GM12878 (cell line): ENCODE measurements around the gene EIF5A. TPM values are rescaled to one million over a fixed set of nuclear protein-coding genes. Genes with fewer than 3 reads are reported as not detected.

Experiments used
- ATAC-seq: fragments of 200-7000 bp; cut with Tn5 transposase; 3 replicates; pipeline ENCODE4 v1.9.1; 2020; ENCODE audit warnings: mild to moderate bottlenecking, moderate library complexity
- BruUV-seq: library from RNA; stranded (reverse); fragments of 400-500 nt; replicated peaks from 2 replicates; lab custom pipeline; 2021; lab: Mats Ljungman, UMichigan
- CTCF ChIA-PET: fragments of 300-600 bp; sonication (Branson Sonifier 250); formaldehyde crosslinking; extraction: SDS; loops from one replicate; lab custom pipeline; 2021; ENCODE audit warnings: inconsistent platforms; lab: Yijun Ruan, JAX
- POLR2A ChIA-PET: fragments of 350-600 bp; formaldehyde crosslinking; extraction: SDS; loops from one replicate; lab custom pipeline; 2021; ENCODE audit warnings: inconsistent platforms; lab: Charles Lee
- RAD21 ChIA-PET: fragments of 300-600 bp; sonication (Branson Sonifier 250); formaldehyde crosslinking; loops from one replicate; lab custom pipeline; 2023; ENCODE audit warnings: antibody characterized with exemption; ENCODE audit not compliant: unreplicated experiment; lab: Charles Lee
- SMC1A ChIA-PET: fragments of 300-600 bp; sonication (Branson Sonifier 250); formaldehyde crosslinking; loops from one replicate; lab custom pipeline; 2023; ENCODE audit not compliant: unreplicated experiment, uncharacterized antibody; lab: Charles Lee
- DNase-seq: peaks from one replicate; pipeline ENCODE4 v3.0.0-alpha.2; 2011; ENCODE audit warnings: low read depth, low spot score
- FAIRE-seq: peaks from 3 replicates; lab custom pipeline; 2011; peaks lifted over from hg19 to GRCh38; lab: Jason Lieb, UNC
- H2AFZ ChIP-seq: 2 replicates; pipeline ENCODE4 v1.6.0; 2011; ENCODE audit warnings: low read depth, low read length, control low read depth; ENCODE audit not compliant: control insufficient read depth
- H3K27ac ChIP-seq: 2 replicates; pipeline ENCODE4 v1.5.1; 2011; ENCODE audit warnings: control low read depth; ENCODE audit not compliant: control insufficient read depth, insufficient read depth
- H3K27me3 ChIP-seq, 2 experiments: replicated peaks in 1 of 2; 2 replicates each; pipeline versions ENCODE4 v1.6.0 to v1.6.1; 2011; ENCODE audit warnings: low read length in 1 of 2; ENCODE audit not compliant: control insufficient read depth in 2 of 2, insufficient read depth in 2 of 2
- H3K36me3 ChIP-seq, 2 experiments: 2 replicates each; pipeline ENCODE4 v1.5.1; 2011; ENCODE audit warnings: low read length in 1 of 2; ENCODE audit not compliant: control insufficient read depth in 2 of 2, insufficient read depth in 2 of 2
- H3K4me1 ChIP-seq: 2 replicates; pipeline ENCODE4 v1.6.1; 2011; ENCODE audit warnings: mild to moderate bottlenecking, low read length, moderate library complexity, mixed read lengths; ENCODE audit not compliant: control insufficient read depth, insufficient read depth
- H3K4me2 ChIP-seq: 2 replicates; pipeline ENCODE4 v1.6.0; 2011; ENCODE audit warnings: control low read depth; ENCODE audit not compliant: control insufficient read depth, insufficient read depth
- H3K4me3 ChIP-seq: fragments of 200-600 bp; sonication (generic); 2 replicates; pipeline ENCODE4 v1.5.1; 2016
- H3K79me2 ChIP-seq: 2 replicates; pipeline ENCODE4 v1.6.0; 2011; ENCODE audit warnings: low read length; ENCODE audit not compliant: control insufficient read depth, insufficient read depth
- H3K9ac ChIP-seq: 2 replicates; pipeline ENCODE4 v1.8.0; 2011; ENCODE audit warnings: low read length, control low read depth, mixed read lengths; ENCODE audit not compliant: control insufficient read depth, insufficient read depth
- H3K9me3 ChIP-seq: replicated peaks from 3 replicates; pipeline ENCODE4 v1.5.1; 2011; ENCODE audit warnings: mild to moderate bottlenecking, low read length; ENCODE audit not compliant: control insufficient read depth, insufficient read depth
- H4K20me1 ChIP-seq: 2 replicates; pipeline ENCODE4 v1.6.0; 2011; ENCODE audit not compliant: control insufficient read depth, insufficient read depth
- KAT2A ChIP-seq: conservative IDR thresholded peaks from 2 replicates; pipeline ENCODE4 v1.6.1; 2011; ENCODE audit warnings: low read depth, low read length; ENCODE audit not compliant: control insufficient read depth
- MYC ChIP-seq: IDR thresholded peaks from 2 replicates; pipeline ENCODE4 v1.6.1; 2011; ENCODE audit warnings: mild to moderate bottlenecking, low read length, moderate library complexity, inconsistent platforms; ENCODE audit not compliant: insufficient read depth, insufficient replicate concordance, insufficient read length, severe bottlenecking
- RCOR1 ChIP-seq: conservative IDR thresholded peaks from 2 replicates; pipeline ENCODE4 v1.6.1; 2012; ENCODE audit warnings: low read depth, low read length, improper control_type of control experiment
- ZSCAN29 ChIP-seq: fragments of 450-650 bp; IDR thresholded peaks from 2 replicates; pipeline ENCODE4 v1.6.1; 2017; ENCODE audit warnings: mild to moderate bottlenecking, moderate library complexity
- WGBS: methylation state at CpG from one replicate; pipeline ENCODE4 v1.1.6; 2016; ENCODE audit warnings: low lambda C conversion rate; ENCODE audit not compliant: insufficient replicate concordance, insufficient coverage; ENCODE audit errors: missing lambda C conversion rate; 5-methylcytosine and 5-hydroxymethylcytosine counted together
- in situ Hi-C: fragments of 300-500 bp; cut with MboI; formaldehyde crosslinking; loops from 9 replicates; pipeline ENCODE4 v1.14.3; 2018; ENCODE audit warnings: mixed read lengths
- intact Hi-C: fragments of 100-400 bp; cut with micrococcal nuclease; formaldehyde crosslinking; loops from one replicate; pipeline ENCODE4 v1.14.2; 2022; ENCODE audit not compliant: unreplicated experiment
- polyA plus RNA-seq, 11 experiments: library from polyadenylated mRNA; depleted of rRNA in 4 of 11; unstranded in 6 of 11; stranded (reverse) in 5 of 11; fragments of >200 nt; fragmentation: Nextera tagmentation in 4 of 11; fragmentation: Illumina TruSeq in 1 of 11; extraction: Ambion mirVana in 4 of 11; extraction: Trizol in 1 of 11; gene quantifications; 1 replicate in 1 of 11; 2 replicates in 10 of 11; pipeline versions ENCODE4 v1.2.1 to v1.2.3, GENCODE V29; 2011 to 2016; ENCODE audit warnings: inconsistent platforms in 2 of 11, missing spikeins in 2 of 11, low read depth in 1 of 11
- total RNA-seq, 4 experiments: library from RNA; depleted of rRNA in 3 of 4; stranded (reverse); fragments of >200 nt in 3 of 4; fragmentation: Illumina TruSeq in 1 of 4; extraction: Trizol in 1 of 4; gene quantifications; 2 replicates each; pipeline versions ENCODE4 v1.2.1 to v1.2.3, GENCODE V29; 2013 to 2021
- TF ChIP-seq, protein P1 (sequence below): IDR thresholded peaks from 2 replicates; pipeline ENCODE4 v1.6.1; 2011; ENCODE audit warnings: low read depth, mild to moderate bottlenecking, low read length, moderate library complexity, borderline replicate concordance; ENCODE audit errors: extremely low read depth
- TF ChIP-seq, protein P2 (sequence below), 3 experiments: IDR thresholded peaks in 2 of 3; conservative IDR thresholded peaks in 1 of 3; 2 replicates each; pipeline ENCODE4 v1.5.1; 2011; ENCODE audit warnings: low read depth in 3 of 3, low read length in 3 of 3, mild to moderate bottlenecking in 3 of 3, control low read depth in 2 of 3, moderate library complexity in 2 of 3, inconsistent platforms in 1 of 3, mixed read lengths in 1 of 3; ENCODE audit not compliant: control insufficient read depth in 2 of 3, insufficient read depth in 1 of 3; ENCODE audit errors: extremely low read depth in 1 of 3

The EIF5A gene
- total and polyA plus RNA-seq, 10 of the 15 experiments (the other 5 are each of a cell fraction or from before 2014, with no cell fraction given), result 26.5 to 1,792 (median 944) TPM

DNA sequence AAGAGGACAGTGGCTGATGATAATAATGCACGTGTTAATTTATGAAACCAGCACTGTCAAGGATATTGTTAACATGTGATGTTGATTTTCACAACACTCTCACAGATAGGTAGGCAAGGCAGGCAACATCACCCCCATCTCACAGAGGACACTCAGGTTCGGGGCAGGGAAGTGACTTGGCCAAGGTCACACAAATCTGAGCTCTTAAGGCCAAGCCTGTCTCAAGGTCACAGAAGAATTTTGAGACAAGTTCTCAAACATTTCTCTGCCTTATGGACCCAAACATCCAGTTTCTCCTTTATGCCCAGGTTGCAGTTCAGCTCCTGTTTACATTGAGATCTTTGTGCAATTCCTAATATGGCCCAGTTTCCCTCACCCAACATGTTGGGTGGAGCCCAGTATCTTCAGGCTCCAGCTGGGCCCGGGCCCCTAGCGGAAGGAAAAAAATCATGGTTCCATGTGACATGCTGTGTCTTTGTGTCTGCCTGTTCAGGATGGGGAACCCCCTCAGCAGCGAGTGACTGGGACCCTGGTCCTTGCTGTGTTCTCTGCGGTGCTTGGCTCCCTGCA, 24.6 kb upstream of the EIF5A start:
- H3K4me2 ChIP-seq, result no peak overlapping the region
- CTCF ChIA-PET, result interaction anchor here (0.6 to 10.3 kb wide), 10 partner anchors 15 to 237 kb away, joined by 3 to 102 read pairs (median 4); partner anchors contain the start of gene ACAP1
- SMC1A ChIA-PET, result interaction anchor here (1.5 to 1.7 kb wide), 2 partner anchors 13 to 62 kb away, joined by 4 to 10 read pairs; no protein-coding TSS in a partner anchor

More for the DNA sequence above, 24.6 kb upstream of the EIF5A start:
- Histone ChIP-seq H4K20me1 (no peaks in the 10 kb centered on the region; the same call in none of the 2 replicates), H3K9me3 (no peaks in the 10 kb centered on the region), H3K27me3 (no peaks in the 10 kb centered on the region; a peak in 2 of 4 replicates), H3K27ac (no peak overlapping the region), H3K4me1 (peaks cover 8% of the 10 kb centered on the region), H3K9ac (no peak overlapping the region), H3K4me3 (no peak overlapping the region), H2AFZ (no peak overlapping the region), H3K79me2 (no peaks in the 10 kb centered on the region), H3K36me3 (no peaks in the 10 kb centered on the region)
- in situ Hi-C loops (no loop called here), intact Hi-C loops (no loop called here)
- ATAC-seq, result no peak
- TF ChIP-seq, protein P1, sequence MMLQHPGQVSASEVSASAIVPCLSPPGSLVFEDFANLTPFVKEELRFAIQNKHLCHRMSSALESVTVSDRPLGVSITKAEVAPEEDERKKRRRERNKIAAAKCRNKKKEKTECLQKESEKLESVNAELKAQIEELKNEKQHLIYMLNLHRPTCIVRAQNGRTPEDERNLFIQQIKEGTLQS, result no peak
- TF ChIP-seq RCOR1 (no peak), KAT2A (no peak), MYC (no peak), ZSCAN29 (no peak)
- TF ChIP-seq, protein P2, sequence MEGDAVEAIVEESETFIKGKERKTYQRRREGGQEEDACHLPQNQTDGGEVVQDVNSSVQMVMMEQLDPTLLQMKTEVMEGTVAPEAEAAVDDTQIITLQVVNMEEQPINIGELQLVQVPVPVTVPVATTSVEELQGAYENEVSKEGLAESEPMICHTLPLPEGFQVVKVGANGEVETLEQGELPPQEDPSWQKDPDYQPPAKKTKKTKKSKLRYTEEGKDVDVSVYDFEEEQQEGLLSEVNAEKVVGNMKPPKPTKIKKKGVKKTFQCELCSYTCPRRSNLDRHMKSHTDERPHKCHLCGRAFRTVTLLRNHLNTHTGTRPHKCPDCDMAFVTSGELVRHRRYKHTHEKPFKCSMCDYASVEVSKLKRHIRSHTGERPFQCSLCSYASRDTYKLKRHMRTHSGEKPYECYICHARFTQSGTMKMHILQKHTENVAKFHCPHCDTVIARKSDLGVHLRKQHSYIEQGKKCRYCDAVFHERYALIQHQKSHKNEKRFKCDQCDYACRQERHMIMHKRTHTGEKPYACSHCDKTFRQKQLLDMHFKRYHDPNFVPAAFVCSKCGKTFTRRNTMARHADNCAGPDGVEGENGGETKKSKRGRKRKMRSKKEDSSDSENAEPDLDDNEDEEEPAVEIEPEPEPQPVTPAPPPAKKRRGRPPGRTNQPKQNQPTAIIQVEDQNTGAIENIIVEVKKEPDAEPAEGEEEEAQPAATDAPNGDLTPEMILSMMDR (IDR thresholded peaks at IDR 0.05 in 2 of 3, conservative IDR thresholded peaks at IDR 0.05 in 1 of 3; ENCODE audit: control insufficient read depth in 2 of 3, extremely low read depth in 1 of 3, insufficient read depth in 1 of 3, low read depth in 3 of 3, low read length in 3 of 3), result no peak
- no peak for DNase-seq
- RAD21 ChIA-PET, result interaction anchor here (2.3 kb wide), 1 partner anchor 13 kb away, joined by 11 read pairs; no protein-coding TSS in a partner anchor
- no peak for FAIRE-seq
- WGBS, result 28% methylated on average over 6 of the region's 6 CpGs
- POLR2A ChIA-PET, result interaction anchor here (0.6 to 1.0 kb wide), 4 partner anchors 13 to 62 kb away, joined by 3 read pairs; no protein-coding TSS in a partner anchor
- BruUV-seq, result no TSS peak
